Lower lobe of right lung (tissue), 2 donors: Measurements from ENCODE around the gene PLSCR5. TPM values are rescaled to one million over a fixed set of nuclear protein-coding genes. Genes with fewer than 3 reads are reported as not detected.
A peak's percentile ranks its signal among the peaks of the same experiment; 100 is the strongest.

Experiments used
- ATAC-seq, 2 donors: fragments of 200-7000 bp; cut with Tn5 transposase; one replicate each; pipeline ENCODE4 v1.9.1; 2020 to 2022; ENCODE audit warnings: mild to moderate bottlenecking in 2 of 2, moderate library complexity in 2 of 2
- DNase-seq: peaks from one replicate; pipeline ENCODE4 v3.0.0-alpha.2; 2020
- H3K27ac ChIP-seq: fragments of 200-600 bp; one replicate; pipeline ENCODE4 v1.8.0; 2022
- H3K27me3 ChIP-seq: fragments of 200-600 bp; one replicate; pipeline ENCODE4 v1.8.0; 2022; ENCODE audit warnings: low read depth
- H3K36me3 ChIP-seq: fragments of 200-600 bp; one replicate; pipeline ENCODE4 v1.8.0; 2022; ENCODE audit warnings: mild to moderate bottlenecking
- H3K4me1 ChIP-seq: fragments of 200-600 bp; one replicate; pipeline ENCODE4 v1.8.0; 2022
- H3K4me3 ChIP-seq: fragments of 200-600 bp; one replicate; pipeline ENCODE4 v1.8.0; 2022; ENCODE audit warnings: mild to moderate bottlenecking
- H3K9me3 ChIP-seq: fragments of 200-600 bp; one replicate; pipeline ENCODE4 v1.8.0; 2022
- intact Hi-C: fragments of 100-400 bp; cut with DNase I; formaldehyde crosslinking; loops from one replicate; pipeline ENCODE4 v1.11.0; 2022
- total RNA-seq: library from RNA; stranded (reverse); fragmentation: NEBNext Ultra II Directional; extraction: Animal tissue kit (Norgen Biotek cat#: 25700); gene quantifications from one replicate; pipeline ENCODE4 v1.2.1, GENCODE V29; 2021
- TF ChIP-seq, protein P1 (sequence below): fragments of 200-600 bp; IDR thresholded peaks from one replicate; pipeline ENCODE4 v1.8.0; 2022; ENCODE audit warnings: antibody characterized with exemption, mild to moderate bottlenecking
- donor health status: DM: no; HTN: yes; CAD: no; lungs with severe emphysema.

The PLSCR5 gene
- total RNA-seq, 1 donor from 2014 or later: not detected

DNA sequence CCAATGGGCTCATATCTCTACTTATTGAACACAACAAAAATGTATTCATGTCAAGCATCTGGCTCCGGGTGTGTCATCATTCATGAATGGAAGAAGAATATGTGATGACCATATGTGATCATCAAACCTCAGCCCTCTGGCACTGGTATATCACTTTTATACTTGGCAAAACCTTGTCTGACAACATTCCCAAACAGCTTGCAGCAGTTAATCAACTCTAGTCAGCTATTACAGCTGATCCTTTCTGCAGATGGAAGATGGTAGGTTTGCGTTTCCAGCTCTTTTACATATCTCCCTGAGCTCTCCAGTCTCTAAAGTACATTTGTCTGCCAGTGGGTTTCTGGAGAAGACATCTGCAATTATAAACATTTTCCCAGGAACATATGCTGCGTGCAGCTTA lies 6.6 kb downstream of the PLSCR5 start:
- H3K4me1 ChIP-seq: no peaks in the 10 kb centered on the region
- TF ChIP-seq, protein P1, sequence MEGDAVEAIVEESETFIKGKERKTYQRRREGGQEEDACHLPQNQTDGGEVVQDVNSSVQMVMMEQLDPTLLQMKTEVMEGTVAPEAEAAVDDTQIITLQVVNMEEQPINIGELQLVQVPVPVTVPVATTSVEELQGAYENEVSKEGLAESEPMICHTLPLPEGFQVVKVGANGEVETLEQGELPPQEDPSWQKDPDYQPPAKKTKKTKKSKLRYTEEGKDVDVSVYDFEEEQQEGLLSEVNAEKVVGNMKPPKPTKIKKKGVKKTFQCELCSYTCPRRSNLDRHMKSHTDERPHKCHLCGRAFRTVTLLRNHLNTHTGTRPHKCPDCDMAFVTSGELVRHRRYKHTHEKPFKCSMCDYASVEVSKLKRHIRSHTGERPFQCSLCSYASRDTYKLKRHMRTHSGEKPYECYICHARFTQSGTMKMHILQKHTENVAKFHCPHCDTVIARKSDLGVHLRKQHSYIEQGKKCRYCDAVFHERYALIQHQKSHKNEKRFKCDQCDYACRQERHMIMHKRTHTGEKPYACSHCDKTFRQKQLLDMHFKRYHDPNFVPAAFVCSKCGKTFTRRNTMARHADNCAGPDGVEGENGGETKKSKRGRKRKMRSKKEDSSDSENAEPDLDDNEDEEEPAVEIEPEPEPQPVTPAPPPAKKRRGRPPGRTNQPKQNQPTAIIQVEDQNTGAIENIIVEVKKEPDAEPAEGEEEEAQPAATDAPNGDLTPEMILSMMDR: no peak
- H3K9me3 ChIP-seq: no peaks in the 10 kb centered on the region
- DNase-seq (no peak), ATAC-seq (no peak)
- no peaks in the 10 kb centered on the region for H3K36me3 ChIP-seq
- H3K27ac ChIP-seq: no peak overlapping the region
- no peak overlapping the region for H3K4me3 ChIP-seq
- intact Hi-C loops: no loop called here
- no peaks in the 10 kb centered on the region for H3K27me3 ChIP-seq

DNA sequence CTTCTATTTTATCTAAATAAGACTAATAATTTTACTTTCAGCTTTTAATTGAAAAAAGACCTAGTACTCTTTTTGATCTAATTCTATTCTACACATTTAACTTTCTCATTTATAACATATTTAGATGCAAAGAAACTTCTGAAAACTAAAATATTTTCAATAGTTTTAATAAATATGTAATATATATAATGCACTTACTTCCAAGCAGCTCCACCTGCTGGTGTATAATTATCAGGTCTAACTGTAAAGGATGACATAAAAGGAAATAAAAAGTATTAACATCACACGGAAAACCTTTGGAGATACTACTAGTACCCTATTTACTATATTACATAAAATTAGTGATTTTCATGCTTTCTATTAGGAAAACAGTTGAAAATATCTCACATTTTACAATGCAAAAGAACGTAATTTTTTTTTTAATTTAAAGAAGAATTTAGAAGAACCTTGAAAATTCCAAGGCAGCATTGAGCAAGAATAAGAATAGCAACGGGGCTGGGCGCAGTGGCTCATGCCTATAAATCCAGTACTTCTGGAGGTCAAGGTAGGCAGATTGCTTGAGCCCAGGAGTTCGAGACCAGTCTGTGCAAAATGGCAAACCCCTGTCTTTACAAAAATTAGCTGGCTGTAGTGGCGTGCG lies 10.2 kb downstream of the PLSCR5 start:
- H3K27me3 ChIP-seq: no peaks in the 10 kb centered on the region
- no peak overlapping the region for H3K27ac ChIP-seq
- DNase-seq: no peak
- intact Hi-C loops: no loop called here
- no peaks in the 10 kb centered on the region for H3K9me3 ChIP-seq
- TF ChIP-seq, protein P1: peak; percentile 39
- no peaks in the 10 kb centered on the region for H3K36me3 ChIP-seq
- H3K4me1 ChIP-seq: no peaks in the 10 kb centered on the region
- ATAC-seq: no peak
- H3K4me3 ChIP-seq: no peak overlapping the region

DNA sequence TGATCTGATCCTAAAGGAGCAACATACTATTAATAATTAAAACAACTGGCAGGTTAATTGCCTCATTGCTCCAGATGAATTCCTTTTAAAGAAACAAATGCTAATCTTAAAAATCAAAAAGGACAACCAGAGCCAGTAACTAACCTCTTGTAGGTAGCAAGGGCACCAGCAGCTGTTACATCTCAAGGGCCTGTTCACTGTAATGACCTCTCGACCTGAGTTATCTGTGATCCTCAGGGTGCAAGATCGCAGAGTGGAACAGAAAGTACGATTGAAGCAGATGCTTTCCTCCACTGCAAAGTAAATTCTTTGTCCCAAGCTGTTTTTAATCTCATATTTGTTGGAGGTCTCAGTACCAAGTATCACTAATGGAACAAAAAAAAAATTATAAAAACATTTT lies 11.4 kb downstream of the PLSCR5 start:
- H3K36me3 ChIP-seq: no peaks in the 10 kb centered on the region

DNA sequence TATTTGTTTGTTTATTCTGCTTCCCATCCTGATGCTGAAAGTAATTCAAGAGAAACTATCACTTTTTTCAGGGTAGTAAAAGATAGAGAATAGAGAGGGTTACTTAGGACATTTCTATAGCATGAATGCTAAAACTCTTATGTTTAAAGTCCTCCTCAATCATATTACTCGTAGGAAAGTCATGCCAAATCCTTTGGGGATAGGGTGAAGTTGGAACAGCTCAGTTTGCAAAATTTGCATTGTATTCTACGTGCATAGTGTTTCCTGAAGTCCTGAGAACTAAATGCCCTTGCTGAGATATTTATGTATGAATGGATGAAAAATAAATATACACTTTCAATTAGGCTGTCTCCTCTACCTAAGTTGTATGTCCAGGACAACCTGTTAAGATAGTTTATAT lies 14.6 kb downstream of the PLSCR5 start:
- intact Hi-C loops: no loop called here
- Histone ChIP-seq H3K9me3 (no peaks in the 10 kb centered on the region), H3K27ac (no peak overlapping the region), H3K4me3 (no peak overlapping the region), H3K4me1 (no peaks in the 10 kb centered on the region), H3K27me3 (no peaks in the 10 kb centered on the region), H3K36me3 (no peaks in the 10 kb centered on the region)
- DNase-seq (no peak), ATAC-seq (no peak)
- TF ChIP-seq, protein P1: no peak

More for the DNA sequence above, 11.4 kb downstream of the PLSCR5 start:
- no peak overlapping the region for H3K27ac ChIP-seq
- intact Hi-C loops: no loop called here
- no peaks in the 10 kb centered on the region for H3K27me3 ChIP-seq
- no peaks in the 10 kb centered on the region for H3K4me1 ChIP-seq
- H3K4me3 ChIP-seq: no peak overlapping the region
- ATAC-seq: no peak
- no peaks in the 10 kb centered on the region for H3K9me3 ChIP-seq
- TF ChIP-seq, protein P1: no peak
- no peak for DNase-seq

DNA sequence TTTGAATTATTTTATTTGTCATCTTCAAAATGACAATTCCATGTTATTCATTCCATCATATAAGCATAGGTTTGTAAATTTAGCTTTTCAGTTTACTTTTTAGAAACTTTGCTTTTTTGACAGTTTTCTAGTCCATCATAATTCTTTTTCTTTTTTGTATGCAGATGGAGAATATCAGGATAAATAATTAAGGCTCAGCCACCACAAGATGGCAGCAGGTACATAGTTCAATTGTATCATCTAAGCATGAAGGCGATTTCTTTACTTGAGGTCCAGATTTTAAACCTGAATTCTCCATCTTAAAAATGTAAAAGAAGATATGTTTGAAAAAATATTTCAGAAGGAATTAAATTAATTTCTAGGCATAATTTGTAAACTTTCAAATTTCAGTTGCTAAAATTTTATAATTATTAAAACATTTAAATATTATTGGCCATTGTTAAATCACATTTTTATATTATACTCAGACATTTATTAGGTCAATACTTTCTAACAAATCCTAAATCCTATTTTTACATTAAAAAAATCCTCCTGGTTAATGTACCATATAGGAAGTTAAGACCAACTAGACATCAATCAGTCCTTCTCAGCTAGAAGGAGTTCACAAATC lies 15.1 kb downstream of the PLSCR5 start:
- no peaks in the 10 kb centered on the region for H3K9me3 ChIP-seq
- H3K27me3 ChIP-seq: no peaks in the 10 kb centered on the region
- TF ChIP-seq, protein P1: peak; percentile 57
- ATAC-seq: no peak
- H3K4me1 ChIP-seq: no peaks in the 10 kb centered on the region
- no peak overlapping the region for H3K4me3 ChIP-seq
- no peak overlapping the region for H3K27ac ChIP-seq
- intact Hi-C loops: loop anchor here (10.0 kb wide), 1 partner anchor 375 kb away; no protein-coding TSS in a partner anchor
- H3K36me3 ChIP-seq: no peaks in the 10 kb centered on the region
- DNase-seq: no peak
